GM18526 (cell line): ENCODE measurements around the gene GFRAL.

ENCODE experiments used
- POLR2A ChIP-seq: IDR thresholded peaks from 3 replicates; pipeline ENCODE4 v1.6.1; 2011; ENCODE audit not compliant: insufficient read length; ENCODE audit errors: extremely low read depth

GFRAL gene

GRCh38 chr6:55399351-55399750, 72.1 kb downstream of the GFRAL start:
- TF ChIP-seq POLR2A: no peak

GRCh38 chr6:55405474-55406235, 78.4 kb downstream of the GFRAL start:
- TF ChIP-seq POLR2A: no peak

- TF ChIP-seq POLR2A: no peak
Measured at GRCh38 chr6:55410674-55411073, 83.4 kb downstream of the GFRAL start.

GRCh38 chr6:55423933-55424332, 96.7 kb downstream of the GFRAL start:
- no peak for TF ChIP-seq POLR2A

GRCh38 chr6:55433446-55434130, 106.3 kb downstream of the GFRAL start:
- TF ChIP-seq POLR2A: no peak

- TF ChIP-seq POLR2A: no peak
Measured at GRCh38 chr6:55437141-55437540, 109.9 kb downstream of the GFRAL start.

GRCh38 chr6:55438203-55438602, 110.9 kb downstream of the GFRAL start:
- TF ChIP-seq POLR2A: no peak

GRCh38 chr6:55443238-55444134, 116.2 kb downstream of the GFRAL start:
- no peak for TF ChIP-seq POLR2A

GRCh38 chr6:55445648-55446204, 118.5 kb downstream of the GFRAL start:
- TF ChIP-seq POLR2A: no peak

- no peak for TF ChIP-seq POLR2A
Measured at GRCh38 chr6:55447891-55448290, 120.6 kb downstream of the GFRAL start.

- TF ChIP-seq POLR2A: no peak
Measured at GRCh38 chr6:55448451-55448850, 121.2 kb downstream of the GFRAL start.

- no peak for TF ChIP-seq POLR2A
Measured at GRCh38 chr6:55449225-55449624, 122.0 kb downstream of the GFRAL start.

- TF ChIP-seq POLR2A: no peak
Measured at GRCh38 chr6:55450005-55450404, 122.7 kb downstream of the GFRAL start.
